GM12865 (cell line): ENCODE data around the gene TASL.

Experiments used
- DNase-seq: peaks from one replicate; pipeline ENCODE4 v3.0.0; 2010; ENCODE audit warnings: low read depth
- H3K4me3 ChIP-seq: 2 replicates; pipeline ENCODE4 v1.5.1; 2011; ENCODE audit warnings: mild to moderate bottlenecking, low read depth, low read length, control low read depth
- CTCF ChIP-seq: IDR thresholded peaks from 2 replicates; pipeline ENCODE4 v1.5.1; 2011; ENCODE audit warnings: low read length, control low read depth, low read depth, inconsistent platforms; ENCODE audit not compliant: insufficient read depth; ENCODE audit errors: missing control alignments

The TASL gene

GRCh38 chrX:30593440-30594200 lies 16.1 kb upstream of the TASL start:
- H3K4me3 ChIP-seq = no peak overlapping the region
- no peak for TF ChIP-seq CTCF
- DNase-seq = peak; percentile 73

- H3K4me3 ChIP-seq = no peak overlapping the region
- no peak for DNase-seq
- TF ChIP-seq CTCF = no peak
Observed at GRCh38 chrX:30592831-30593230, 15.3 kb upstream of the TASL start.

GRCh38 chrX:30590368-30590767 lies 12.8 kb upstream of the TASL start:
- no peak for TF ChIP-seq CTCF
- DNase-seq = no peak
- no peak overlapping the region for H3K4me3 ChIP-seq

GRCh38 chrX:30589146-30589888 lies 11.8 kb upstream of the TASL start:
- TF ChIP-seq CTCF = no peak
- no peak for DNase-seq
- H3K4me3 ChIP-seq = no peak overlapping the region

GRCh38 chrX:30586516-30586915 lies 8.9 kb upstream of the TASL start:
- no peak for DNase-seq
- no peak overlapping the region for H3K4me3 ChIP-seq
- no peak for TF ChIP-seq CTCF

- H3K4me3 ChIP-seq = no peak overlapping the region
- TF ChIP-seq CTCF = no peak
- DNase-seq = no peak
Observed at GRCh38 chrX:30582664-30583063, 5.1 kb upstream of the TASL start.

GRCh38 chrX:30580641-30581040 lies 3.1 kb upstream of the TASL start:
- DNase-seq = no peak
- no peak for TF ChIP-seq CTCF
- H3K4me3 ChIP-seq = no peak overlapping the region
